Activated B cell treated with CpG ODN at 0.5 μM for 24 hours (primary cell): ENCODE results near the gene CACNA1B. TPM values are rescaled to one million over a fixed set of nuclear protein-coding genes. Genes with fewer than 3 reads are reported as not detected.

Source experiments
- ATAC-seq: fragments of 200-7000 bp; cut with Tn5 transposase; one replicate; pipeline ENCODE4 v1.10.0; 2021; ENCODE audit warnings: low read depth, mild to moderate bottlenecking, moderate library complexity
- CTCF ChIA-PET: fragments of 350-600 bp; sonication (Branson Sonifier 250); formaldehyde crosslinking; loops from one replicate; lab custom pipeline; 2021; ENCODE audit warnings: antibody characterized with exemption; lab: Charles Lee
- POLR2A ChIA-PET: fragments of 350-600 bp; sonication (Branson Sonifier 250); formaldehyde crosslinking; loops from one replicate; lab custom pipeline; 2021; ENCODE audit warnings: antibody characterized with exemption; lab: Charles Lee
- DNase-seq: peaks from one replicate; pipeline ENCODE4 v3.0.0; 2022
- H3K27ac Mint-ChIP-seq: one replicate; pipeline ENCODE4 v1.8.0; 2020; ENCODE audit warnings: mixed read lengths
- H3K27me3 Mint-ChIP-seq: one replicate; pipeline ENCODE4 v1.8.0; 2021; ENCODE audit warnings: mixed read lengths
- H3K36me3 Mint-ChIP-seq: one replicate; pipeline ENCODE4 v1.8.0; 2021; ENCODE audit warnings: low read depth, mixed read lengths
- H3K4me1 Mint-ChIP-seq: one replicate; pipeline ENCODE4 v1.8.0; 2021; ENCODE audit warnings: mixed read lengths
- H3K4me3 Mint-ChIP-seq: one replicate; pipeline ENCODE4 v1.8.0; 2020; ENCODE audit warnings: mild to moderate bottlenecking, mixed read lengths
- H3K9me3 Mint-ChIP-seq: one replicate; pipeline ENCODE4 v1.8.0; 2020; ENCODE audit warnings: mixed read lengths
- intact Hi-C: fragments of 100-400 bp; cut with micrococcal nuclease; formaldehyde crosslinking; loops from one replicate; pipeline ENCODE4 v1.15.1; 2024
- total RNA-seq: library from RNA; stranded (reverse); gene quantifications from 2 replicates; pipeline ENCODE4 v1.2.3, GENCODE V29; 2022
- TF ChIP-seq, protein P1 (sequence below): fragments of 200-600 bp; IDR thresholded peaks from one replicate; pipeline ENCODE4 v1.8.0; 2022; ENCODE audit warnings: antibody characterized with exemption, mild to moderate bottlenecking

Gene CACNA1B
- total RNA-seq, 1 donor from 2014 or later = 1.5 TPM

DNA sequence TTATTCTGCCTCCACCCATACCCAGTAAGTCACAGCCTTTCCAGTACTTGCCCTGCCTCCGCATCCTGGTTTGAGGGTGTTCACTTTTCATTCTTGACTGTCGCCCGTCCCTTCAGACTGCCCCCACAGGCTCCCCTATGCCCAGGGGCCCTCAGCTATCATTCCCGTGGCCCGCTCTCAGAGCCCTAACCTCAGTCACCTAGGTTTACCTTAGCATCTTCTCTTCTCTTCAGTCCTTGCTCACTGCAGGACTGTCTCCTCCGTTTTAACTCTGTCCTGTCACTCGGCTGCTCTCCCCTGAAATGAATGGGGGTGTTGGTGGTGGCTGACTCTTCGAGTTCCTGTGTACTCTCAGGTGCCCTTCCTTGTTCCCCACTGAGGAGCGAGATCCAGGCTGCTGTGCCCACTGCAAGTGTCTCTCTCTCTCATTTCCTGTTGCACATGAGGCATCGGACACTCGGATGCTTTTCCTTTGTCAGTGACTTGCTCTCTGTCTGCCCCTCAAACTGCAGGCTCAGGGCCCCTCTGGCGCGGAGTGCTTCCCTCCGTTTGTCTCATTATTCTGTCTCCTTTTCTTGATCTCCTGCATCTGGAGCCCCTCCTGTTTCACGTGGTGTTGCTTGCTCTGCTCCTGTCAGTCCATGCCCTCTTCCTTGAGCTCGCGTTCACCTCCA lies 89.8 kb downstream of the CACNA1B start:
- intact Hi-C loops = no loop called here
- POLR2A ChIA-PET = no interaction called here
- DNase-seq (no peak), ATAC-seq (no peak)
- TF ChIP-seq, protein P1, sequence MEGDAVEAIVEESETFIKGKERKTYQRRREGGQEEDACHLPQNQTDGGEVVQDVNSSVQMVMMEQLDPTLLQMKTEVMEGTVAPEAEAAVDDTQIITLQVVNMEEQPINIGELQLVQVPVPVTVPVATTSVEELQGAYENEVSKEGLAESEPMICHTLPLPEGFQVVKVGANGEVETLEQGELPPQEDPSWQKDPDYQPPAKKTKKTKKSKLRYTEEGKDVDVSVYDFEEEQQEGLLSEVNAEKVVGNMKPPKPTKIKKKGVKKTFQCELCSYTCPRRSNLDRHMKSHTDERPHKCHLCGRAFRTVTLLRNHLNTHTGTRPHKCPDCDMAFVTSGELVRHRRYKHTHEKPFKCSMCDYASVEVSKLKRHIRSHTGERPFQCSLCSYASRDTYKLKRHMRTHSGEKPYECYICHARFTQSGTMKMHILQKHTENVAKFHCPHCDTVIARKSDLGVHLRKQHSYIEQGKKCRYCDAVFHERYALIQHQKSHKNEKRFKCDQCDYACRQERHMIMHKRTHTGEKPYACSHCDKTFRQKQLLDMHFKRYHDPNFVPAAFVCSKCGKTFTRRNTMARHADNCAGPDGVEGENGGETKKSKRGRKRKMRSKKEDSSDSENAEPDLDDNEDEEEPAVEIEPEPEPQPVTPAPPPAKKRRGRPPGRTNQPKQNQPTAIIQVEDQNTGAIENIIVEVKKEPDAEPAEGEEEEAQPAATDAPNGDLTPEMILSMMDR = no peak
- no peak overlapping the region for H3K4me3 Mint-ChIP-seq
- H3K9me3 Mint-ChIP-seq = no peaks in the 10 kb centered on the region
- H3K27ac Mint-ChIP-seq = no peak overlapping the region
- no peaks in the 10 kb centered on the region for H3K4me1 Mint-ChIP-seq
- peaks cover 12% of the 10 kb centered on the region for H3K27me3 Mint-ChIP-seq
- H3K36me3 Mint-ChIP-seq = no peaks in the 10 kb centered on the region
- CTCF ChIA-PET = no interaction called here

DNA sequence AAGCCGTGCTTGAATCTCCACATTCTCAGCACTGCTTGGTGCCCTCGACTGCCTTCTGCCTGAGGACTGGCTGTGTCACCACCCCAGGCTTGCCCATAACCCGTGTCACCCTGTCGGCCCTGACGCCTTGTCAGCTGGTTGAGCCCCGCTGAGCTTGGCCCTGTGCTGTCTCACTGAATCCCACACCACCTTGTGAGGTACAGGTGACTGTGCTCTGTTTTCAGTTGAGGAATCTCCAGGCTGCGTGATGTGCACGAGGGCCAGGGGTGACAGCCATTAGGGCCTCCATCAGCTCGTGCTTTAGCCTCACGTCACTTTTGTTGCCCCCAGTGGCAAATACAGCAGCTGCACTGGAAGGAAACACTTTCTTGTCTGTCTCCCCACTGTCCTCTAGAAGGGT lies 90.7 kb downstream of the CACNA1B start:
- H3K9me3 Mint-ChIP-seq = no peaks in the 10 kb centered on the region
- H3K27ac Mint-ChIP-seq = no peak overlapping the region
- no peak for DNase-seq
- intact Hi-C loops = no loop called here
- ATAC-seq = no peak
- TF ChIP-seq, protein P1 = no peak
- no peaks in the 10 kb centered on the region for H3K36me3 Mint-ChIP-seq
- POLR2A ChIA-PET = no interaction called here
- CTCF ChIA-PET = no interaction called here
- peaks cover 19% of the 10 kb centered on the region for H3K27me3 Mint-ChIP-seq
- H3K4me3 Mint-ChIP-seq = no peak overlapping the region
- no peaks in the 10 kb centered on the region for H3K4me1 Mint-ChIP-seq

DNA sequence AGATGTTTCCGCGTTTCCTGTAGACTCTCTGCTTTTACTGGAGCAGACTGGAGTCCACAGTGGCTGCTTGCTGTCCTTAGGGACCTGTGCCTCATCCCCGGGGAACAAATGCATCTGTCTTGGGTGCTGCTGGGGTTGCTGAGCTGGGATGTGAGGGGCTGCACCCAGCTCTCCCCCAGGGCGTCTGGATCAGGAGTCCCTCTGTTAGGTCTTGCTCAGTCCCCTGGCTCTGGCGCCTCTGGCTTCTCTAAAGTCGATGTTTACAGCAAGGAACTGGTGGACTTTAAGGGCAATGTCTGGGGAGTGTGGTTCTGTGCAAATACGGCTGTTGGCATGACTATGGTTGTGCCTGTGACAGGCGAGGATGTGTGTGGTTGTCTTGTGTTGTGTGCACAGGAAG lies 91.4 kb downstream of the CACNA1B start:
- ChIA-PET POLR2A (no interaction called here), CTCF (no interaction called here)
- Mint-ChIP-seq H3K27ac (no peak overlapping the region), H3K27me3 (peaks cover 19% of the 10 kb centered on the region), H3K36me3 (no peaks in the 10 kb centered on the region), H3K4me3 (no peak overlapping the region), H3K9me3 (no peaks in the 10 kb centered on the region), H3K4me1 (no peaks in the 10 kb centered on the region)
- ATAC-seq (no peak), DNase-seq (no peak)
- TF ChIP-seq, protein P1 = no peak
- intact Hi-C loops = no loop called here

DNA sequence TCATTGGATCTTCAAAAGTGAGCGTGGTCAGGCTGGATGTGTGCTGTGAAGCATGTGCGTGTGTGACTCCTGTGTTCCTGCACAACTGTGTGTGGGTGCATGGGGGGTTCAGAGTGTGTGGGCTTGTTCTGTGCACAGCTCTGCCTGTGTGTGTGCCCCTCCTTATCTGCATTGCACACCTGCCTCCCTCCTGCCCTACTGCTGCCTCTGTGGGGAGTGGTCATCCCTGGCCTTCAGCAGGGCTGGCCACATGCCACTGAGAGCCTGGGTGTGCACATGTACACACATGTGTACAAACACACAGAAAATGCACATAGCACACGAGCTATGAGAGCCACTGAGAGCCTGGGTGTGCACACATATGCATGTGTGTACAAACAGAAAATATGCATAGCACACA lies 92.1 kb downstream of the CACNA1B start:
- Mint-ChIP-seq H3K36me3 (no peaks in the 10 kb centered on the region), H3K27ac (no peak overlapping the region), H3K4me1 (no peaks in the 10 kb centered on the region), H3K27me3 (peaks cover 19% of the 10 kb centered on the region), H3K9me3 (no peaks in the 10 kb centered on the region), H3K4me3 (no peak overlapping the region)
- intact Hi-C loops = no loop called here
- CTCF ChIA-PET = no interaction called here
- no peak for ATAC-seq
- POLR2A ChIA-PET = no interaction called here
- no peak for DNase-seq
- TF ChIP-seq, protein P1 = no peak

DNA sequence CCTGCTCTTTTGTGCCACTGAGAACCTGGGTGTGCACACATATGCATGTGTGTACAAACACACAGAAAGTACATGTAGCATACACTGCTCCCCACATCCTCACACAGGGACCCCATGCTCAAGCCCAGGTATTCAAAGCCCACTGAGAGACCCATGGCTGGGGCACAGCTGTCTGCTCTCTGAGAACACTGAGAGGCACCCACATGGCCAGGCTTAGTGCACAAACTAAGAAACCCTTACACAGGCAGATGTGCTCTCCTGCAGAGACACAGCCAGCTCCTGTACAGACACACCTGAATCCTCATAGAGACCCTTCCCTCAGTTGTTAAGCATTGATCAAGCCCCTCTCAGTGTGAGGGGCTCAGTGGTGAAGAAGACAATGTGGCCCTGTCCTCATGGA lies 92.5 kb downstream of the CACNA1B start:
- Mint-ChIP-seq H3K4me1 (no peaks in the 10 kb centered on the region), H3K27ac (no peak overlapping the region), H3K27me3 (peaks cover 19% of the 10 kb centered on the region), H3K4me3 (no peak overlapping the region), H3K36me3 (no peaks in the 10 kb centered on the region), H3K9me3 (no peaks in the 10 kb centered on the region)
- ChIA-PET POLR2A (no interaction called here), CTCF (no interaction called here)
- intact Hi-C loops = no loop called here
- ATAC-seq = no peak
- TF ChIP-seq, protein P1 = no peak
- no peak for DNase-seq
